Body of pancreas (tissue), 4 donors: ENCODE data around the gene GLI3.

ENCODE experiments used
- CTCF ChIP-seq, 7 experiments: fragments of 450-650 bp in 4 of 7; fragments of 200-600 bp in 3 of 7; sonication (generic) in 3 of 7; IDR thresholded peaks; one replicate each; pipeline ENCODE4 v1.5.1; 2016 to 2019; ENCODE audit warnings: antibody characterized with exemption in 7 of 7
- POLR2A ChIP-seq, 3 donors: fragments of 450-650 bp; IDR thresholded peaks; one replicate each; pipeline ENCODE4 v1.6.1; 2016; ENCODE audit warnings: antibody characterized with exemption in 3 of 3, mild to moderate bottlenecking in 2 of 3

GRCh38 chr7:42145539-42145938 is 91.5 kb downstream of the GLI3 start:
- TF ChIP-seq CTCF (IDR thresholded peaks at IDR 0.05), result no peak
- no peak for TF ChIP-seq POLR2A (IDR thresholded peaks at IDR 0.05)
